ENCODE measurements around the gene QSER1.
"Not testable (repeated sequence)": the region's sequence is repeated elsewhere in the genome, so short reads cannot be mapped to it uniquely, and the experiment has no call there.

The QSER1 gene

DNA sequence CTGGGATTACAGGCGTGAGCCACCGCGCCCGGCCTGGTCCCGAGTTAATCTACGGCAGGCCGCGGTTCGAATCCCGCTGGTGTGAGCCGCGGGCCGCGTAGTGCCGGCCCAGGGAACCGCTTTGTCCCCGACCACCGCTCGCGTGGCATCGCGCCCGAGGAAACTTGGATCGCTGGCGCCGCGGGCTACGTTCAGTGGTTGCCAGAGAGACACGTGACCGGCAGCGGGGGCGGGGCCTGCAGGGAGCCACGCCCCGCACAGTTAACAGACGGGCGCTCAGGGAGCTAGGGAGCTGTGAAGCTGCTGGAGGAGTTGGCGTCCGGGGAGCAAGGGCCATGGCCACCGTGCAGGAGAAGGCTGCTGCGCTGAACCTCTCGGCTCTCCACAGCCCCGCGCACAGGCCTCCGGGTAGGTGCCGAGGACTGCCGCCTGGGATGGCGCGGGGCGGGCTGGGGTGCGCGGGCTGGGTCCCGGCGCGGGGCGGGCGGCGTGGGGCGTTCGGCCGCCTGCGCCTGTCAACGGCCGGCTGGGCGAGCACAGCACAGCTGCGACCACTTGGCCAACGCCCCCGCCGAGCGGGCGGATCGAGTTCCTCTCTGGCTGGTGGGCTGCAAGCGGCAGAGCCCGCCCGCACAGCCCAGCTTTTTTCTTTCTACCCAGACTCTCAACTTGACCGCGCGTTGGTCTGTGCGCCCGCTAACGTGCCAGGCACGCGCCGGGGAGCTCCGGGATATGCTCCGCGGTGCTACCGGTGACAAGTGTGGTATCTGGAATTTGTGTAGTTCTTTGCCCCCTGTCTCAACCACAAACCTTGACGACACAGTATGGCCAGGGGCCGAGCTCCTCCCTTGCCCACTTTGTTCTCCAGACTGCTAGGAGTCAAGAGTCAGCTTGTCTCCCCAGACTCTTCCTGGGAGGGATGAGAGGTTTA is 123.3 kb downstream of the QSER1 start, which contains the start of gene DEPDC7:
Gene DEPDC7, plus strand, starts transcription at position 258 of the 931 bp plus-strand sequence. Its CDS starts 78 bp downstream, at position 336.
- Mint-ChIP-seq H3K27ac (peak within 1 kb of the TSS; percentile 74), H3K4me1 (peaks cover 9 to 18% of the 10 kb centered on the region in 2 donors), H3K9me3 (peaks cover 0 to 2% of the 10 kb centered on the region in 2 donors), H3K36me3 (no peaks in the 10 kb centered on the region), H3K4me3 (peak within 1 kb of the TSS; percentile 91 to 93), H3K27me3 (peaks cover 29 to 37% of the 10 kb centered on the region in 2 donors)
- ATAC-seq (replicated peaks) (peak; percentile 82 to 88), DNase-seq (peak; percentile 72)

DNA sequence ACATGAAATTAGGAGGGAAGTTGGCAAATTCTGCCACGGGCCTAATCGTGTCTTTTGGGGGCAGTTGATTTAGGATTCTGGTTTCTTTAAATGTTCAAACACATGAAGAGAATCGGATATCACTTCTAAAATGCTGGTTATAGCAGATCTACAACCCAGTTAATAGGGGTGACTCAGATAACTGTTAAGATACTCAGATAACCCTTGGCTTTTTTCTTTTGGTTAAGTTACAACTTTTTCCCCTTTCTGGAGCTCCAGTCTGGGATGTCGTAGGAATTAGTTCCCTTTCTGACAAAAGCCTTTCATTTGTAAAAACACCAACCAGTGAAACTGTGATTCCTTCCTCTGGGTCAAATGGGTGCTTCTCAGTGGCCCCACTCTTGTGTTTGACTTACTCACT is 124.0 kb downstream of the QSER1 start:
- Mint-ChIP-seq H3K27me3 (peaks cover 29 to 37% of the 10 kb centered on the region in 2 donors), H3K4me1 (peaks cover 7 to 11% of the 10 kb centered on the region in 2 donors), H3K36me3 (no peaks in the 10 kb centered on the region), H3K4me3 (peak overlapping the region; percentile 73 to 93), H3K9me3 (peaks cover 0 to 2% of the 10 kb centered on the region in 2 donors), H3K27ac (no peak overlapping the region)
- DNase-seq (no peak), ATAC-seq (replicated peaks) (no peak)

GRCh38 chr11:33017478-33017877 is 124.9 kb downstream of the QSER1 start:
- ATAC-seq (replicated peaks) (no peak), DNase-seq (no peak)
- Mint-ChIP-seq H3K27ac (no peak overlapping the region), H3K9me3 (peaks cover 0 to 2% of the 10 kb centered on the region in 2 donors), H3K4me3 (no peak overlapping the region), H3K36me3 (no peaks in the 10 kb centered on the region), H3K4me1 (peaks cover 6 to 7% of the 10 kb centered on the region in 2 donors), H3K27me3 (peaks cover 29 to 37% of the 10 kb centered on the region in 2 donors)

DNA sequence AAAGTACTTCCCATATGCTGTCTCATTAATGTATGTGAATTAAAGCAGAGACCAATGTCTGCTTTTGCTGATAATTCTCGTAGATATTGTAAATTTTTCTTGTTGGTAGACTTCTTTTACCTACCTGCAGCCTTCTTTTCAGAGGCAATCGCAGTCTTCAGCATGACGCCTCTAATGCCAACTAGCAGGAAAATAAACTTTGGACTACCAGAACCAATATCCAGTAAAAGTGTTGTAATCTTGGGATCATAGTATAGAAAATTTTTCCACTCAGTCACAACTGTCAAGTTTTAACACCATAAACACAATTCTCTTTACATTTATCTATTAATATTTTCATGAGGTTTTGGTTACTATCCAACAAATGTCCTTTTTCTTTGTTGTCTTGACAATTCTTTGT is 125.4 kb downstream of the QSER1 start:
- ATAC-seq (replicated peaks) (no peak), DNase-seq (no peak)
- Mint-ChIP-seq H3K4me3 (no peak overlapping the region), H3K36me3 (no peaks in the 10 kb centered on the region), H3K27me3 (peaks cover 29 to 37% of the 10 kb centered on the region in 2 donors), H3K4me1 (peaks cover 6 to 7% of the 10 kb centered on the region in 2 donors), H3K9me3 (peaks cover 0 to 2% of the 10 kb centered on the region in 2 donors), H3K27ac (no peak overlapping the region)

DNA sequence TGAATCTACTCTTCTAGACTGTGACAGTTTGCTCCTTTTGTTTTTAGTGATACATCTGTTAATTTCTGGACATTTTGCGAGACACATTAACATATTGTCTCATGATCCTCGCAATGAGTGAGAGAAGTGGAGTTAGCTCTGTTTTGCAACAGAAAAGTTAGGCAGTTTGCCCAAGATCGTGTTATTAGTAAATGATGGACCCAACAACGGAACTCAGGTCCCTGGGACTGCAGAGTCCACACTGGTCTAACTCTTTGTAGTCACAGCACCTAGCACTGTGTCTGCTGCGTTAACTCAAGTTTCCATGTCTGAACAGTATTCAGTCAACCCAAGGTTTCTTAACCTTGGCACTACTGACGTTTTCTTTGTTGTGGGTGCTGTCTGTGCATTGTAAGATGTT is 126.2 kb downstream of the QSER1 start:
- Mint-ChIP-seq H3K27ac (no peak overlapping the region), H3K9me3 (peaks cover 0 to 2% of the 10 kb centered on the region in 2 donors), H3K4me1 (peaks cover 6 to 7% of the 10 kb centered on the region in 2 donors), H3K27me3 (peaks cover 29 to 37% of the 10 kb centered on the region in 2 donors), H3K4me3 (no peak overlapping the region), H3K36me3 (no peaks in the 10 kb centered on the region)
- DNase-seq (no peak), ATAC-seq (replicated peaks) (no peak)

- no peak overlapping the region for H3K4me3 Mint-ChIP-seq
- peaks cover 19 to 20% of the 10 kb centered on the region in 2 donors for H3K27me3 Mint-ChIP-seq
- no peaks in the 10 kb centered on the region for H3K9me3 Mint-ChIP-seq
- no peak overlapping the region for H3K27ac Mint-ChIP-seq
- H3K4me1 Mint-ChIP-seq, result no peaks in the 10 kb centered on the region
- no peaks in the 10 kb centered on the region for H3K36me3 Mint-ChIP-seq
- no peak for DNase-seq
- no peak for ATAC-seq (replicated peaks)
These were observed 128.9 kb downstream of the QSER1 start for GRCh38 chr11:33021501-33021900.

DNA sequence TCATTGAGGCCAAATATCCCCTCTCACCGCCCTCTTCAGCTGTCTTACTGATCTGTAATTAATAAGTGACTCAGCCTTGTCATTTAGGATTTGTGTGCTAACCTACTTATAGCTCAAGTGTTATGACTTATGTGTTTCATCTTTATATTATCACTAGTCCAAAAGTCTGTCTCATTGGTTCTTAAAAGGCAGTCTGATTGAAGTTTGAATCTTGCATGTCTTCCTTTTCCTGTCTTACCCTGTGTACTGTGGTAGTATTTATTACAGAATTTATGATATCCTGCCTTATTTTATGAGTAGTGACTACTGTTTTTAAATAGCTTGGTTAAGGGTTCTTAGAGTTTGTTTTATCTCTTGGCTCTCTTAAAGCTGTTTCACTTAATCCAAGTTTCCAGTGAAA is 129.3 kb downstream of the QSER1 start:
- Mint-ChIP-seq H3K4me1 (no peaks in the 10 kb centered on the region), H3K4me3 (no peak overlapping the region), H3K36me3 (no peaks in the 10 kb centered on the region), H3K9me3 (no peaks in the 10 kb centered on the region), H3K27me3 (peaks cover 17 to 20% of the 10 kb centered on the region in 2 donors), H3K27ac (no peak overlapping the region)
- no peak for ATAC-seq (replicated peaks)
- no peak for DNase-seq

GRCh38 chr11:33025339-33025722 is 132.7 kb downstream of the QSER1 start:
- Mint-ChIP-seq H3K4me3 (no peak overlapping the region), H3K27ac (no peak overlapping the region), H3K36me3 (no peaks in the 10 kb centered on the region), H3K4me1 (no peaks in the 10 kb centered on the region), H3K9me3 (no peaks in the 10 kb centered on the region), H3K27me3 (no peaks in the 10 kb centered on the region)
- DNase-seq, result no peak
- no peak for ATAC-seq (replicated peaks)

DNA sequence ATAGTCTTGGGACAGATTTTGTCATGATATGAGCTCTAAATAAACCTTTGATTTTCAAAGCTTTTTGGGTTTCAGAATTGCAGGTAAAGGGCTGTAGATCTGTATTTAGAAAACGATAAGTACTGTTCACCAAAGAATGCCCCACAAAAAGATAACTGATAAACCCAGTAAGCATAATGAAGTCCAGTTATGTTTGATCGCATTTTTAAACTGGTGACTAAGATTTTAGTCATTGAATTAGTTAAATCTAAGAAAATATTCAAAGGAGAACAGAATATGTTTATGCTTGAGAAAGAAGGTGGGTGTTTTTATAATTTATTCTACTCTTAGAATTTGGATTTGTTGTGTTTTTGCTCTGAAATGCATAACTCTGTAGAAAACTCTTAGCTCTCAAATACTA is 134.6 kb downstream of the QSER1 start:
- H3K36me3 Mint-ChIP-seq, result no peaks in the 10 kb centered on the region
- no peak overlapping the region for H3K4me3 Mint-ChIP-seq
- ATAC-seq (replicated peaks) (no peak), DNase-seq (no peak)
- H3K27me3 Mint-ChIP-seq, result no peaks in the 10 kb centered on the region
- H3K9me3 Mint-ChIP-seq, result no peaks in the 10 kb centered on the region
- H3K4me1 Mint-ChIP-seq, result no peaks in the 10 kb centered on the region
- H3K27ac Mint-ChIP-seq, result no peak overlapping the region

GRCh38 chr11:33027846-33028536 is 135.4 kb downstream of the QSER1 start:
- H3K9me3 Mint-ChIP-seq, result no peaks in the 10 kb centered on the region
- H3K36me3 Mint-ChIP-seq, result no peaks in the 10 kb centered on the region
- H3K4me1 Mint-ChIP-seq, result no peaks in the 10 kb centered on the region
- ATAC-seq (replicated peaks) (no peak), DNase-seq (no peak)
- no peaks in the 10 kb centered on the region for H3K27me3 Mint-ChIP-seq
- H3K4me3 Mint-ChIP-seq, result no peak overlapping the region
- no peak overlapping the region for H3K27ac Mint-ChIP-seq

GRCh38 chr11:33028537-33028914 is 135.9 kb downstream of the QSER1 start:
- ATAC-seq (replicated peaks) (no peak), DNase-seq (no peak)
- no peak overlapping the region for H3K27ac Mint-ChIP-seq
- no peaks in the 10 kb centered on the region for H3K9me3 Mint-ChIP-seq
- no peaks in the 10 kb centered on the region for H3K36me3 Mint-ChIP-seq
- H3K4me3 Mint-ChIP-seq, result no peak overlapping the region
- H3K4me1 Mint-ChIP-seq, result no peaks in the 10 kb centered on the region
- no peaks in the 10 kb centered on the region for H3K27me3 Mint-ChIP-seq

GRCh38 chr11:33029218-33029617 is 136.6 kb downstream of the QSER1 start:
- ATAC-seq (replicated peaks), result not testable (repeated sequence)

More at GRCh38 chr11:33029218-33029617, 136.6 kb downstream of the QSER1 start:
- H3K4me1 Mint-ChIP-seq, DNase-seq, H3K27me3 Mint-ChIP-seq, H3K36me3 Mint-ChIP-seq, H3K27ac Mint-ChIP-seq, H3K9me3 Mint-ChIP-seq, H3K4me3 Mint-ChIP-seq: not testable (repeated sequence)
